HG03139 (cell line): ENCODE measurements around the gene SPSB4.
"Not testable (repeated sequence)": the region's sequence is repeated elsewhere in the genome, so short reads cannot be mapped to it uniquely, and the experiment has no call there.

Experiments used
- ATAC-seq: cut with Tn5 transposase; IDR thresholded peaks from one replicate; pipeline ENCODE4 v1.9.1; 2021; ENCODE audit not compliant: unreplicated experiment

The SPSB4 gene

DNA sequence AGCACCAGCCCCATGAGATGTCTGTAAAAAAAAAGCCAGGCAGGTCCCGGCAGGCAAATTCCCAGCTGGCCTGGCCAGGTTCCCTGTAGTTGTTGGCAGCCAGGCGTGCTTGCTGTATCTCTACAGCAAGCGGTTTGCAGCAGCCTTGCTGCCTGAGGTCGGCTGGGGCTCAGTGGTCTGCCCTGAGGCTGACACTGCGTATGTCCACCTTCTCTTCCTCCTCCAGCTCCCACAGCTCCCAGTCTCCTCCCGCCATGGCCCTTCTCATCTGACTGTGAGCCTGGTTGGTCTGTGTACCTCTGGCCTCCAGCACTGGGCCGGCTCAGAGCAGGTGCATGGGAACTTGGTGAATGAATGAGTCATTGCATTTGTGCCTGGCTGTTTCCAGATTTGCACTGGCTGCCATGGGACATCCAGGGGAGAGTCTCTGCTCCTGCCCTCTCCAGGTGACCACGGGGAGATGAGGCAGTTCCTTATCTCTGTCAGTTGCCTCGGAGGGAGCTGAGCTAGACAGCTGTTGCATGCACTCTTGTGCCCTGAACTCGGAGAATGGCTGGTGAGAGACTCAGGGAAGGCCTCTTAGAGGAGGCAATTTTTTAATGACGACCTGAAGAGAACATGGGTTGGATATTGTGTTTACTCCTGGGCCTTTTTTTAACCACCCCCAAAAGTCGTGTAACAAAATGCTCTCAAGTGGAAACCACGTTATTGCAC is 43.0 kb downstream of the SPSB4 start:
- no peak for ATAC-seq

DNA sequence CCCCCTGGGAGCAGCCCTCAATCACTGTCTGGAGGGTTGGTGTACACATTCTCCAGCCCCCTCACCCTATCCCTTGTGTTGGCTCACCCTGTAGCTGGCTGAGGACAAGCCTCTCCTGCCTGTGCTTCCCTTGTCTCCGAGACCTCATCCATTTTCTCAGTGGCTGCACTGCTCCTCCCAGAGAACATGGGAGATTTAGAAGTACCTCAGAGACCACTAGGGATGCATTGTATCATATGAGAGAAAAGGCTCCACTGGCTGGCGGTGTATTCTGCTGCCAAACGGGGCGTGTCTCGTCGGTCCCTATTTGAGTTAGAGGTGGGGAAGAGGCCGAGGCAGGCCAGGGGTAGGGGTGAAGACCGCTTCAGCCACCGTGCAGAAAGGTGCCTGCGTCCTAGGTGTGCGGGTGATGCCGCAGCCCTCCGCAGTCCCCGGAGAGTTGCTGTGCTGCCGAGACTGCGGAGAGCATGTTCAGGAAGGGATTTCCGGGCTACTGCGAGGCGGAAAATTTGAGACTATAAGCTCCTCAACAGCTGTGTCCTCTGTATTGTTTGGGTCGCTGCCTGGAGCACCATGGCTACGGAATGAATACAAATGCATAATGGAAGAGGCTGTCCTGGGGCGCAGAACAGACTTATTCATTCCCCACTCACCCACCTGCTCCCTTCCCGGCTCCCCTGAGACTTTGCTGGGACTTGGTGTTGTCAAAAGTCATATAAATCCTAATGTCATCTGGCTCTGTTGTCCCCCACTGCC is 43.8 kb downstream of the SPSB4 start:
- no peak for ATAC-seq

DNA sequence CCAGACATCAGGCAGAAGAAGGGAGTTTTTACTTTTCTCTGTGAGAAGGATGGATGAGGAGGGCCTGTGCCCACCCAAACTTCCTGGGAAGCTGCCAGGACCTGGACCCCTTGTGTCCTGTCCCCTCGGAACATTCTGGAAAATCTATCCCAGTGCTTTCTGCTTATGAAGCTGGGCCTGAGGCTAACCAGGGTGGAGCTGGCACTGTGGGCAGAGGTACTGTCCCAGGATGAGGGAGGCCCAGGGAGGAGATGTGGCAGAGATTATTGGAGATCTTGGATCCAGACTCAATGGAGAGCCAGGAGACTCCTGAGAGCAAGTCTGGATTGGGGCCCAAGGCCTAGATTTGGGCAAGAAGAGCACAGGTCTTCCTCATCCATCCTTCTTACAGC is 44.4 kb downstream of the SPSB4 start:
- no peak for ATAC-seq

DNA sequence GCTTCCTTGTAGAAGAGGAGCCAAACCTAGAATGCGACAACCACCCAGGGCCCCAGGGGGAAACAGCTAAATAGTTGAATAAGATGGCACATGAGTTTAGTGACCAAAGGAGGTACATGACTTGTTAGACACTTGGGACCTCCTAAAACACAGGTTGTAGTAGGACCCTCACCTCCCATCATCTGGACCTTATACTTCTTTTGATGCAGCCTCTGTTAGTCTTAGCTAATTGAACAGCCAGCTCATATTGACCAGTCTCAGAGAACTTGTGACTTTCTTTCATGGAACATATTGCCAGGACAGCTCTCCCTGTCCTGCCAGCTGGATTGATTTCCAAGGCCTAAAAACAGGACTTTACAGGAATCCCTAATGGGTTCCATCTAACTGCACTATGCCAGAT is 45.0 kb downstream of the SPSB4 start:
- no peak for ATAC-seq

GRCh38 chr3:141096981-141097380 is 45.8 kb downstream of the SPSB4 start:
- no peak for ATAC-seq

- ATAC-seq = no peak
These were observed 49.0 kb downstream of the SPSB4 start for GRCh38 chr3:141100112-141100511.

DNA sequence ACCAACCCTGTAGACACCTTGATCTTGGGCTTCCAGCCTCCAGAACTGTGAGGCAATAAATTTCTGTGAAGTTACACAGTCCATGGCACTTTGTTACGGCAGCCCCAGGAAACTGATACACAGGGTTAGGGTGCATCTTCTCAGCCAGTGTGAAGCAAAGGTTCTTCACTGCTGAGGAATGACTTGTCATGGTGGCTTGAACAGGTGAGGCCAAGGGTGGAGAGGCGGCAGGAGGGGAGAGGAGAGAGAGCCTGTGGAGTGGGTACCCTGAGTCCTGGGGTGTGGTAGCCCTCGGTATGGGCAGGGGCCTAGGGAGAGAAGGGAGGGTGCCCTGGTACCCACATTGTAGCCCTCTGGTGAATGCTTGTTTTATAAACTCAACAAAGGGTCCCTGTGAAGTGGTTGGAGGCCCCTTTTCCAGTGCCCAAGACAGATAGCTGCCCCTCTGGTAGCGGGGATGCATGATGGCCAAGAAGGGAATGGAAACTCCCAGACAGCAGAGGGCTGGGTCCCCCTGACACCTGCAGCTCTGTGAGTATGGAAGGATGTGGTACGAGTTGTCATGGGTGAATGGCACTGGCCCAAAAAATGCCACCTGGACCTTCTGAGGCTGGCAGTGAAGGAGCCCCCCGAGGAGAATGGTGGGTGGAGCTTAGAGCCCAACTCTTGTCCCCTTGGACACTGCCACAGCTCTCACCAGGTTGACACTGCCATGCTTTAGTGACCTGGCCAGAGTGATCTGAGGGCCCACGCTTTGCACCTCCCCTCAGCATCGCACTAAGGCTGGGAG is 49.6 kb downstream of the SPSB4 start:
- no peak for ATAC-seq

GRCh38 chr3:141102372-141102771 is 51.2 kb downstream of the SPSB4 start:
- ATAC-seq = no peak

DNA sequence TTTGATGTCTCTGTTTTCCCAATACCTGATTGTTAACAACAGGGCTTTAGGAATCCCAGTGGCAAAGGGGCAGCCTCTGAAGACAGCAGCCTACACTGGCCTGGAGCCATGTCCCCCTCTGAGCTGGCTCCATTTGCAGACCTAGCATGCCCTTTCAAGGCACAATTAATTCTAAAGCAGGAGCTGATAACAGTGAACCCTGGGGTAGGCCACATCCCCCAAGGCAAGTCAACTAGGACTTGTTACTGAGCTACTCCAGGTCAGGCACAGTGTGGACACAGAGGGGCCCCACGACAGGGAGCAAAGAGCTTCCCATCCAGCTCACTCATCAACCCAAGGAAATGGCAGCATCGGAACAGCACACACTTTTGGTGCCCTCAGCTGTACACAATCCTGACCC is 51.9 kb downstream of the SPSB4 start:
- no peak for ATAC-seq

- no peak for ATAC-seq
These were observed 52.4 kb downstream of the SPSB4 start for GRCh38 chr3:141103503-141103902.

GRCh38 chr3:141104151-141104821 is 53.1 kb downstream of the SPSB4 start:
- ATAC-seq = no peak

- no peak for ATAC-seq
These were observed 54.9 kb downstream of the SPSB4 start for GRCh38 chr3:141105828-141106628.

DNA sequence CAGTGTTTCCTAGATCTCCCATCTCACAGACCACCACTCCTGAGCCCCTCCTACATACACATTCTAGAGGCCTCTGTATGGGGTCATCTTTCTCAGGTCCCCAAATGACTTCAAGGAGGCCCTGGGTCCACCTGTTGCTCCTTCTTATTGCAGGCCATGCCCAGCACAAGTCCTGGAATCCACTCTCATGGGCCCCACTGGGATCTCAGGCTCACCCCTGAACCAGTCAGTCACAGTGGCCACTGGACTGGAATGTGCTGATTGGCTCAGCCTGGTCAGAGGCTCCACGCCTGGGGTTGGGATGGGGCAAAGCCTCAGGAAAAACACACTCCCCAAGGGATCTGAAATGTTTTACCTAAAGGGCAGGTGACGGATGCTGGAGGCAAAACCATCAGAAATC is 55.7 kb downstream of the SPSB4 start:
- no peak for ATAC-seq

DNA sequence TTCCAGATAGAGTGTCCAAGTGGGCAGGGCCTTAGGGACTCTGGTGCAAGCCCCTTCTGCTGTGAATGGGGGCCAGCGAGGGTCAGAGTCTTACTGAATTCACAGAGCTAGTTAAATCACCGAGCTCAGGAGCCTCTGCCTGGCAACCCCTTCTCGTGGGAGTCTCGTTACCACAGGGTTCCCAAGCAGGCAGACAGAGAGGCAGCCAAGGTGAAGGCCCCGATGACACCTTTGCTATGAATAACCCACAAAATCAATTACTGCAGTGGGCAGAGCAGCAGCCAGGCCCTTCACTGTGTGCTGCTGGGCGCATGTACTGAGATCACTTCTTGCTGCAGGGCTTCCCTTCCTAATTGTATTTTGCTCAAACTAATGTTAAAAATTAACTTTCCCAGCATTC is 56.9 kb downstream of the SPSB4 start:
- ATAC-seq = no peak

DNA sequence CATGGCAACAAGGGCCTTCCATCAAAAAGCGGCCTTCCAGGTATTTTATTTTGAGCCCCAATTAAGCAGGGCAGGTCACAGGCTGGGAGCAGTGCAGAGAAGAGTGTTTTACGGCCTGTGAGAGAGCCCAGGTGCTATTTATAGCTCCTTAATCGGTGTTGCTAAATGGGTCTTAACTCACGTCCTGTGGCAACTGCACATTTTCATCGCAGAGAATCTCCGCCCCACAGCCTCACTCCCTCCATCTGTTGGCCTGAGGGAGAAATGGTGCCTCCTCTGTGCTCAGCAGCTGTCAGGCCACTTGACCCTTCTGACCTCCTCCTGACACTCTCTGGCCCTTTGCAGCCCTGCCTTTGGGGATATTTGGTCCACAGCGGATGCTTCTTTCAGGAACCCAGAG is 58.6 kb downstream of the SPSB4 start:
- ATAC-seq = no peak

DNA sequence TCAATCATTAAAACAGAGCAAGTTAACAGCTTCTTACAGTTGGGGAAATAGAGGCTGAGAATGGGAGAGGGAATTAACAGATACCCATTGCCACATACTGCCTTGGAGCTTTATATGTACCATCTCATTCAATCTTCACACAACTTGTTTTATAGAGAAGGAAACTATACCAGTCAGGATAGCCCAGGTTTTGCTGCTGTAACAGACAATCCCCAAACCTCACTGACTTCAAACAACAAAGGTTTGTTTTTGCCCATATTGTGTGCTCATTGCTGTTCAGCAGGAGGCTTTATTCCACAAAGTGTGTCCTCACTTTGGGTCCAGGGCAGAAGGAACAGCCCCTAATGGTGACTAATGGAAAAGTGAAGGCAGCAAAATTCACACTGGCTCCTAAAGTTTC is 59.2 kb downstream of the SPSB4 start:
- no peak for ATAC-seq

- no peak for ATAC-seq
These were observed 60.4 kb downstream of the SPSB4 start for GRCh38 chr3:141111364-141112155.

GRCh38 chr3:141112686-141113297 is 61.6 kb downstream of the SPSB4 start:
- ATAC-seq = no peak

GRCh38 chr3:141113680-141114079 is 62.5 kb downstream of the SPSB4 start:
- ATAC-seq = not testable (repeated sequence)
